Mesothelial cell of epicardium (in vitro differentiated cells): ENCODE data around the gene CALHM3. TPM values are rescaled to one million over a fixed set of nuclear protein-coding genes. Genes with fewer than 3 reads are reported as not detected.
A peak's percentile ranks its signal among the peaks of the same experiment; 100 is the strongest.

Experiments
- DNase-seq, 2 experiments: peaks; one replicate each; pipeline ENCODE4 v3.0.0; 2021; ENCODE audit warnings: low spot score in 2 of 2; ENCODE audit not compliant: unreplicated experiment in 2 of 2
- H3K27ac Mint-ChIP-seq: 2 replicates; pipeline ENCODE4 v1.8.0; 2021; ENCODE audit warnings: mixed read lengths
- H3K27me3 Mint-ChIP-seq: 2 replicates; pipeline ENCODE4 v1.8.0; 2021; ENCODE audit warnings: low read depth, mixed read lengths
- H3K36me3 Mint-ChIP-seq: 2 replicates; pipeline ENCODE4 v1.8.0; 2021; ENCODE audit warnings: mixed read lengths
- H3K4me1 Mint-ChIP-seq: 2 replicates; pipeline ENCODE4 v1.8.0; 2021; ENCODE audit warnings: mixed read lengths
- H3K4me3 Mint-ChIP-seq: 2 replicates; pipeline ENCODE4 v1.8.0; 2021; ENCODE audit warnings: mild to moderate bottlenecking, moderate library complexity, mixed read lengths
- H3K9me3 Mint-ChIP-seq: 2 replicates; pipeline ENCODE4 v1.8.0; 2021; ENCODE audit warnings: mixed read lengths
- total RNA-seq: library from RNA; stranded (reverse); gene quantifications from 3 replicates; pipeline ENCODE4 v1.2.1, GENCODE V29; 2021
- TF ChIP-seq, protein P1 (sequence below): fragments of 200-600 bp; sonication (generic); IDR thresholded peaks from one replicate; pipeline ENCODE4 v1.5.0; 2021; ENCODE audit warnings: antibody characterized with exemption; ENCODE audit not compliant: unreplicated experiment

The CALHM3 gene
- total RNA-seq, 1 donor from 2014 or later = not detected

GRCh38 chr10:103510791-103511752 is 32.0 kb upstream of the CALHM3 start:
- H3K4me1 Mint-ChIP-seq = peaks cover 34% of the 10 kb centered on the region
- peak in 1 of 2 experiments; percentile 13 for DNase-seq
- TF ChIP-seq, protein P1, sequence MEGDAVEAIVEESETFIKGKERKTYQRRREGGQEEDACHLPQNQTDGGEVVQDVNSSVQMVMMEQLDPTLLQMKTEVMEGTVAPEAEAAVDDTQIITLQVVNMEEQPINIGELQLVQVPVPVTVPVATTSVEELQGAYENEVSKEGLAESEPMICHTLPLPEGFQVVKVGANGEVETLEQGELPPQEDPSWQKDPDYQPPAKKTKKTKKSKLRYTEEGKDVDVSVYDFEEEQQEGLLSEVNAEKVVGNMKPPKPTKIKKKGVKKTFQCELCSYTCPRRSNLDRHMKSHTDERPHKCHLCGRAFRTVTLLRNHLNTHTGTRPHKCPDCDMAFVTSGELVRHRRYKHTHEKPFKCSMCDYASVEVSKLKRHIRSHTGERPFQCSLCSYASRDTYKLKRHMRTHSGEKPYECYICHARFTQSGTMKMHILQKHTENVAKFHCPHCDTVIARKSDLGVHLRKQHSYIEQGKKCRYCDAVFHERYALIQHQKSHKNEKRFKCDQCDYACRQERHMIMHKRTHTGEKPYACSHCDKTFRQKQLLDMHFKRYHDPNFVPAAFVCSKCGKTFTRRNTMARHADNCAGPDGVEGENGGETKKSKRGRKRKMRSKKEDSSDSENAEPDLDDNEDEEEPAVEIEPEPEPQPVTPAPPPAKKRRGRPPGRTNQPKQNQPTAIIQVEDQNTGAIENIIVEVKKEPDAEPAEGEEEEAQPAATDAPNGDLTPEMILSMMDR = no peak
- H3K9me3 Mint-ChIP-seq = no peaks in the 10 kb centered on the region
- no peaks in the 10 kb centered on the region for H3K36me3 Mint-ChIP-seq
- peaks cover 44% of the 10 kb centered on the region for H3K27me3 Mint-ChIP-seq
- H3K4me3 Mint-ChIP-seq = no peak overlapping the region
- no peak overlapping the region for H3K27ac Mint-ChIP-seq

DNA sequence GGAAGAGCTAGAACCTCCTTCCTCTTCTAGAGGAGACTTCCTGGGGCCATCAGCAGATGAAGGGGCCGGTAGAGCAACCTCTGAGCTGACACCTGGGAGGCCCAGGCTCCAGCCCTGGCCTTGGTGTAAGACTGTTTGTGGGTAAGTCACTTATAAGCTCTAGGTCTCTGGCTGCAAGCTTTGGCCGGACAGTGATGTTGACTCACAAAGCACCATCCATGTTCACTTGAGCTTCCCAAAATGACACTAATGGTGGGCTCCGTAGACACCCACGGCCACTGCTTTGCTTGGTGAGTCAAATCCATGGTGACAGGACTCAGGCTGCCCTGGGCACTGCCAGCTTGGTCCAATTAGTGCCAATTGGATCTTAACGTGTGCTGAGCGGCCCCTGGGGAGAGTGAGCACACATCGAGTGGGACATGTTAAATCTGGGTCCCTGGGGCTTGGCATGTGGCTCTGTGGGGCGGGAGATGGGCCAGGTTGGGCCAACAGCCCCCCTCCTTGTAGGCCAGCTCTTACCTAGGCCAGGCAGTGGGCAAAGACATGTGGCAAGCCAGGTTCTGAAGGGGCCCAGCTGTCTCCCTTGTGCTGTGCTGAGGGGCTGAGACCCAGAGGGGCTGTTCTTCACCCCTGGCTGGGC is 31.1 kb upstream of the CALHM3 start:
- DNase-seq = no peak
- TF ChIP-seq, protein P1 = no peak
- H3K27ac Mint-ChIP-seq = no peak overlapping the region
- H3K4me3 Mint-ChIP-seq = no peak overlapping the region
- H3K36me3 Mint-ChIP-seq = no peaks in the 10 kb centered on the region
- peaks cover 34% of the 10 kb centered on the region for H3K4me1 Mint-ChIP-seq
- H3K9me3 Mint-ChIP-seq = no peaks in the 10 kb centered on the region
- peaks cover 49% of the 10 kb centered on the region for H3K27me3 Mint-ChIP-seq

- Mint-ChIP-seq H3K9me3 (no peaks in the 10 kb centered on the region), H3K36me3 (no peaks in the 10 kb centered on the region), H3K4me1 (peaks cover 32% of the 10 kb centered on the region), H3K4me3 (no peak overlapping the region), H3K27ac (peak overlapping the region; percentile 43), H3K27me3 (peaks cover 67% of the 10 kb centered on the region)
- DNase-seq = peak; percentile 43 to 61
- TF ChIP-seq, protein P1 = no peak
Measured at GRCh38 chr10:103507235-103508191, 28.5 kb upstream of the CALHM3 start.

- Mint-ChIP-seq H3K27me3 (peaks cover 69% of the 10 kb centered on the region), H3K9me3 (no peaks in the 10 kb centered on the region)
- DNase-seq = no peak
Measured at GRCh38 chr10:103506061-103506460, 27.0 kb upstream of the CALHM3 start.

More at GRCh38 chr10:103506061-103506460, 27.0 kb upstream of the CALHM3 start:
- H3K4me3 Mint-ChIP-seq = no peak overlapping the region
- no peaks in the 10 kb centered on the region for H3K36me3 Mint-ChIP-seq
- H3K4me1 Mint-ChIP-seq = peaks cover 26% of the 10 kb centered on the region
- TF ChIP-seq, protein P1 = no peak
- no peak overlapping the region for H3K27ac Mint-ChIP-seq
